ENCODE measurements around the gene SECISBP2. TPM values are rescaled to one million over a fixed set of nuclear protein-coding genes. Genes with fewer than 3 reads are reported as not detected.
"Not testable (repeated sequence)": the region's sequence is repeated elsewhere in the genome, so short reads cannot be mapped to it uniquely, and the experiment has no call there.

Gene SECISBP2
- total and polyA plus RNA-seq, 5 donors, result 14.6 to 20.6 (median 17.1) TPM

- Histone ChIP-seq H3K9me3 (ENCODE audit: control insufficient read depth, low read length) (no peaks in the 10 kb centered on the region), H3K27ac (ENCODE audit: low read length) (no peak overlapping the region), H3K4me1 (ENCODE audit: control insufficient read depth, insufficient read depth, low read length) (no peaks in the 10 kb centered on the region), H3K4me3 (ENCODE audit: low read length) (no peak overlapping the region), H3K27me3 (ENCODE audit: control insufficient read depth, insufficient read depth) (no peaks in the 10 kb centered on the region)
- ATAC-seq, result no peak
- 92% methylated on average over 8 of the region's 8 CpGs for WGBS
- intact Hi-C loops (cut with DNase I), result loop anchor here in 3 of 4 donors (10.0 kb wide), 1 partner anchor 217 kb away; no protein-coding TSS in a partner anchor
- DNase-seq, result no peak
These were observed 9.8 kb downstream of the SECISBP2 start for GRCh38 chr9:89328064-89328463.

- Histone ChIP-seq H3K27me3 (ENCODE audit: control insufficient read depth, insufficient read depth) (no peaks in the 10 kb centered on the region), H3K9me3 (ENCODE audit: control insufficient read depth, low read length) (no peaks in the 10 kb centered on the region), H3K27ac (ENCODE audit: low read length) (no peak overlapping the region), H3K4me3 (ENCODE audit: low read length) (no peak overlapping the region), H3K4me1 (ENCODE audit: control insufficient read depth, insufficient read depth, low read length) (no peaks in the 10 kb centered on the region)
- ATAC-seq, result no peak
- DNase-seq, result no peak
- intact Hi-C loops (cut with DNase I), result loop anchor here (10.0 kb wide), 1 partner anchor 215 kb away; no protein-coding TSS in a partner anchor
These were observed 11.6 kb downstream of the SECISBP2 start for GRCh38 chr9:89329917-89330316.

- Histone ChIP-seq H3K4me3 (ENCODE audit: low read length) (no peak overlapping the region), H3K27me3 (ENCODE audit: control insufficient read depth, insufficient read depth) (no peaks in the 10 kb centered on the region), H3K27ac (ENCODE audit: low read length) (no peak overlapping the region), H3K9me3 (ENCODE audit: control insufficient read depth, low read length) (no peaks in the 10 kb centered on the region), H3K4me1 (ENCODE audit: control insufficient read depth, insufficient read depth, low read length) (no peaks in the 10 kb centered on the region)
- ATAC-seq (no peak), DNase-seq (no peak)
- WGBS, result 96% methylated on average over 7 of the region's 7 CpGs
- intact Hi-C loops (cut with DNase I), result loop anchor here in 1 of 4 donors (10.0 kb wide), 1 partner anchor 214 kb away; no protein-coding TSS in a partner anchor
These were observed 12.2 kb downstream of the SECISBP2 start for GRCh38 chr9:89330513-89330912.

- no peak overlapping the region for H3K27ac ChIP-seq (ENCODE audit: low read length)
These were observed 21.5 kb downstream of the SECISBP2 start for GRCh38 chr9:89339807-89340206.

GRCh38 chr9:89340332-89340731 is 22.0 kb downstream of the SECISBP2 start:
- intact Hi-C loops (cut with DNase I), result no loop called here
- Histone ChIP-seq H3K4me1 (ENCODE audit: control insufficient read depth, insufficient read depth, low read length) (no peaks in the 10 kb centered on the region), H3K4me3 (ENCODE audit: low read length) (no peak overlapping the region), H3K27me3 (ENCODE audit: control insufficient read depth, insufficient read depth) (no peaks in the 10 kb centered on the region), H3K27ac (ENCODE audit: low read length) (no peak overlapping the region), H3K9me3 (ENCODE audit: control insufficient read depth, low read length) (no peaks in the 10 kb centered on the region)
- DNase-seq, result no peak
- 91% methylated on average over 3 of the region's 3 CpGs for WGBS
- no peak for ATAC-seq

More at GRCh38 chr9:89339807-89340206, 21.5 kb downstream of the SECISBP2 start:
- ATAC-seq, result no peak
- no peak overlapping the region for H3K4me3 ChIP-seq (ENCODE audit: low read length)
- no peaks in the 10 kb centered on the region for H3K27me3 ChIP-seq (ENCODE audit: control insufficient read depth, insufficient read depth)
- 91% methylated on average over 2 of the region's 2 CpGs for WGBS
- no peaks in the 10 kb centered on the region for H3K9me3 ChIP-seq (ENCODE audit: control insufficient read depth, low read length)
- no peaks in the 10 kb centered on the region for H3K4me1 ChIP-seq (ENCODE audit: control insufficient read depth, insufficient read depth, low read length)
- intact Hi-C loops (cut with DNase I), result loop anchor here in 1 of 4 donors (10.0 kb wide), 1 partner anchor 205 kb away; no protein-coding TSS in a partner anchor
- no peak for DNase-seq

GRCh38 chr9:89342213-89342612 is 23.9 kb downstream of the SECISBP2 start:
- H3K9me3 ChIP-seq (ENCODE audit: control insufficient read depth, low read length), result no peaks in the 10 kb centered on the region
- H3K27me3 ChIP-seq (ENCODE audit: control insufficient read depth, insufficient read depth), result no peaks in the 10 kb centered on the region
- ATAC-seq (no peak), DNase-seq (no peak)
- no peak overlapping the region for H3K27ac ChIP-seq (ENCODE audit: low read length)
- no peaks in the 10 kb centered on the region for H3K4me1 ChIP-seq (ENCODE audit: control insufficient read depth, insufficient read depth, low read length)
- intact Hi-C loops (cut with DNase I), result no loop called here
- 98% methylated on average over 6 of the region's 6 CpGs for WGBS
- H3K4me3 ChIP-seq (ENCODE audit: low read length), result no peak overlapping the region

- WGBS, result 97% methylated on average over 1 of the region's 1 CpG
- Histone ChIP-seq H3K27ac (ENCODE audit: low read length) (no peak overlapping the region), H3K9me3 (ENCODE audit: control insufficient read depth, low read length) (no peaks in the 10 kb centered on the region), H3K27me3 (ENCODE audit: control insufficient read depth, insufficient read depth) (no peaks in the 10 kb centered on the region), H3K4me3 (ENCODE audit: low read length) (no peak overlapping the region), H3K4me1 (ENCODE audit: control insufficient read depth, insufficient read depth, low read length) (no peaks in the 10 kb centered on the region)
- DNase-seq, result no peak
- intact Hi-C loops (cut with DNase I), result no loop called here
- ATAC-seq, result no peak
These were observed 24.6 kb downstream of the SECISBP2 start for GRCh38 chr9:89342948-89343347.

GRCh38 chr9:89343812-89344211 is 25.5 kb downstream of the SECISBP2 start:
- H3K9me3 ChIP-seq (ENCODE audit: control insufficient read depth, low read length); H3K27ac ChIP-seq (ENCODE audit: low read length); DNase-seq; ATAC-seq; H3K4me3 ChIP-seq (ENCODE audit: low read length); H3K4me1 ChIP-seq (ENCODE audit: control insufficient read depth, insufficient read depth, low read length); H3K27me3 ChIP-seq (ENCODE audit: control insufficient read depth, insufficient read depth); intact Hi-C loops (cut with DNase I): not testable (repeated sequence)
- 92% methylated on average over 7 of the region's 7 CpGs for WGBS

- Histone ChIP-seq H3K4me1 (ENCODE audit: control insufficient read depth, insufficient read depth, low read length) (no peaks in the 10 kb centered on the region), H3K9me3 (ENCODE audit: control insufficient read depth, low read length) (no peaks in the 10 kb centered on the region), H3K4me3 (ENCODE audit: low read length) (no peak overlapping the region), H3K27ac (ENCODE audit: low read length) (no peak overlapping the region), H3K27me3 (ENCODE audit: control insufficient read depth, insufficient read depth) (no peaks in the 10 kb centered on the region)
- no peak for ATAC-seq
- WGBS, result 93% methylated on average over 5 of the region's 5 CpGs
- DNase-seq, result no peak
- intact Hi-C loops (cut with DNase I), result no loop called here
These were observed 27.2 kb downstream of the SECISBP2 start for GRCh38 chr9:89345476-89345875.

- intact Hi-C loops (cut with DNase I), result no loop called here
- Histone ChIP-seq H3K4me1 (ENCODE audit: control insufficient read depth, insufficient read depth, low read length) (peaks cover 4% of the 10 kb centered on the region), H3K9me3 (ENCODE audit: control insufficient read depth, low read length) (no peaks in the 10 kb centered on the region)
These were observed 28.4 kb downstream of the SECISBP2 start for GRCh38 chr9:89346696-89347095.

GRCh38 chr9:89347651-89348050 is 29.4 kb downstream of the SECISBP2 start:
- intact Hi-C loops (cut with DNase I), result no loop called here
- H3K4me1 ChIP-seq (ENCODE audit: control insufficient read depth, insufficient read depth, low read length), result peaks cover 9% of the 10 kb centered on the region
- 97% methylated on average over 5 of the region's 5 CpGs for WGBS
- ATAC-seq (no peak), DNase-seq (no peak)
- no peaks in the 10 kb centered on the region for H3K27me3 ChIP-seq (ENCODE audit: control insufficient read depth, insufficient read depth)
- H3K4me3 ChIP-seq (ENCODE audit: low read length), result no peak overlapping the region
- H3K27ac ChIP-seq (ENCODE audit: low read length), result no peak overlapping the region
- H3K9me3 ChIP-seq (ENCODE audit: control insufficient read depth, low read length), result no peaks in the 10 kb centered on the region

More at GRCh38 chr9:89346696-89347095, 28.4 kb downstream of the SECISBP2 start:
- Histone ChIP-seq H3K4me3 (ENCODE audit: low read length) (no peak overlapping the region), H3K27ac (ENCODE audit: low read length) (no peak overlapping the region), H3K27me3 (ENCODE audit: control insufficient read depth, insufficient read depth) (no peaks in the 10 kb centered on the region)
- DNase-seq (no peak), ATAC-seq (no peak)
- 77% methylated on average over 9 of the region's 9 CpGs for WGBS

- H3K4me1 ChIP-seq (ENCODE audit: control insufficient read depth, insufficient read depth, low read length), result peaks cover 16% of the 10 kb centered on the region
- no peak overlapping the region for H3K27ac ChIP-seq (ENCODE audit: low read length)
- WGBS, result 94% methylated on average over 6 of the region's 6 CpGs
- H3K9me3 ChIP-seq (ENCODE audit: control insufficient read depth, low read length), result no peaks in the 10 kb centered on the region
- no peak overlapping the region for H3K4me3 ChIP-seq (ENCODE audit: low read length)
- ATAC-seq (no peak), DNase-seq (no peak)
- intact Hi-C loops (cut with DNase I), result no loop called here
- no peaks in the 10 kb centered on the region for H3K27me3 ChIP-seq (ENCODE audit: control insufficient read depth, insufficient read depth)
These were observed 31.3 kb downstream of the SECISBP2 start for GRCh38 chr9:89349607-89350006.

Measured in right cardiac atrium (tissue), 5 donors.